Ascending aorta (tissue), 2 donors: Measurements from ENCODE around the gene CAB39L. TPM values are rescaled to one million over a fixed set of nuclear protein-coding genes. Genes with fewer than 3 reads are reported as not detected.

Experiments used
- DNase-seq, 2 donors: peaks; one replicate each; pipeline ENCODE4 v3.0.0-alpha.2; 2019; ENCODE audit warnings: low spot score in 2 of 2
- H3K27ac ChIP-seq, 2 donors: fragments of 200-600 bp; sonication (generic); one replicate each; pipeline ENCODE4 v1.5.1; 2016 to 2017; ENCODE audit warnings: mild to moderate bottlenecking in 1 of 2
- H3K27me3 ChIP-seq: fragments of 200-600 bp; sonication (generic); one replicate; pipeline ENCODE4 v1.5.1; 2017
- H3K36me3 ChIP-seq, 2 donors: fragments of 200-600 bp; sonication (generic); one replicate each; pipeline ENCODE4 v1.5.1; 2016
- H3K4me1 ChIP-seq, 2 donors: fragments of 200-600 bp; sonication (generic); one replicate each; pipeline ENCODE4 v1.5.1; 2016 to 2017; ENCODE audit warnings: mild to moderate bottlenecking in 1 of 2
- H3K4me3 ChIP-seq, 2 donors: fragments of 200-600 bp; sonication (generic); one replicate each; pipeline ENCODE4 v1.5.1; 2016 to 2017; ENCODE audit warnings: mild to moderate bottlenecking in 1 of 2
- H3K9me3 ChIP-seq, 2 donors: fragments of 200-600 bp; sonication (generic); one replicate each; pipeline ENCODE4 v1.5.1; 2016
- intact Hi-C: fragments of 100-400 bp; cut with DNase I; formaldehyde crosslinking; loops from one replicate; pipeline ENCODE4 v1.15.1; 2023
- total RNA-seq: library from RNA; depleted of rRNA; stranded (reverse); fragments of >200 nt; gene quantifications from one replicate; pipeline ENCODE4 v1.1.0, GENCODE V29; 2016
- TF ChIP-seq, protein P1 (sequence below), 3 experiments: fragments of 200-600 bp in 2 of 3; fragments of 450-650 bp in 1 of 3; sonication (generic) in 2 of 3; IDR thresholded peaks; one replicate each; pipeline ENCODE4 v1.5.1; 2016 to 2019; ENCODE audit warnings: antibody characterized with exemption in 3 of 3, mild to moderate bottlenecking in 1 of 3, moderate library complexity in 1 of 3

The CAB39L gene
- total RNA-seq, 1 donor from 2014 or later, result 30.1 TPM

DNA sequence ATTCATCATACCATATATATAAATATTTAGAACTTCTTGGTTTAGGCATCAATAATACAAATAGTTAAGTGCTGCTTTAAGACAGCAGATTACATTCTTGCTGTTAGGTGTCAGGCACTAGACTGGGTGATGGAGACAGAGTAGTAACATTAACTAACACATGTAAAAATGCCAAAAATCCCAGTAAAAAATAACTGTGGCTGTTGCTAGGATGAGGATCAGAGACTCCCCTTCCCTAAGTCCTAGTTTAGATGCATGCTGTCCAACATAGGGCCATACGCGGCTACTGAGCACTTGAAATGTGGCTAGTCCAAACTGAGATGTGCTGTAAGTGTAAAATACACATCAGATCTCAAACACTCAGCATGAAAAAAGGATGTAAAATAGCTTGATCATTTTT lies 101.4 kb downstream of the CAB39L start:
- H3K9me3 ChIP-seq, result no peaks in the 10 kb centered on the region
- intact Hi-C loops, result no loop called here
- TF ChIP-seq, protein P1, sequence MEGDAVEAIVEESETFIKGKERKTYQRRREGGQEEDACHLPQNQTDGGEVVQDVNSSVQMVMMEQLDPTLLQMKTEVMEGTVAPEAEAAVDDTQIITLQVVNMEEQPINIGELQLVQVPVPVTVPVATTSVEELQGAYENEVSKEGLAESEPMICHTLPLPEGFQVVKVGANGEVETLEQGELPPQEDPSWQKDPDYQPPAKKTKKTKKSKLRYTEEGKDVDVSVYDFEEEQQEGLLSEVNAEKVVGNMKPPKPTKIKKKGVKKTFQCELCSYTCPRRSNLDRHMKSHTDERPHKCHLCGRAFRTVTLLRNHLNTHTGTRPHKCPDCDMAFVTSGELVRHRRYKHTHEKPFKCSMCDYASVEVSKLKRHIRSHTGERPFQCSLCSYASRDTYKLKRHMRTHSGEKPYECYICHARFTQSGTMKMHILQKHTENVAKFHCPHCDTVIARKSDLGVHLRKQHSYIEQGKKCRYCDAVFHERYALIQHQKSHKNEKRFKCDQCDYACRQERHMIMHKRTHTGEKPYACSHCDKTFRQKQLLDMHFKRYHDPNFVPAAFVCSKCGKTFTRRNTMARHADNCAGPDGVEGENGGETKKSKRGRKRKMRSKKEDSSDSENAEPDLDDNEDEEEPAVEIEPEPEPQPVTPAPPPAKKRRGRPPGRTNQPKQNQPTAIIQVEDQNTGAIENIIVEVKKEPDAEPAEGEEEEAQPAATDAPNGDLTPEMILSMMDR (IDR thresholded peaks at IDR 0.05), result no peak
- no peaks in the 10 kb centered on the region for H3K4me1 ChIP-seq
- H3K27me3 ChIP-seq, result no peaks in the 10 kb centered on the region
- no peak overlapping the region for H3K27ac ChIP-seq
- no peak overlapping the region for H3K4me3 ChIP-seq
- peaks cover 2 to 22% of the 10 kb centered on the region in 2 donors for H3K36me3 ChIP-seq
- no peak for DNase-seq

DNA sequence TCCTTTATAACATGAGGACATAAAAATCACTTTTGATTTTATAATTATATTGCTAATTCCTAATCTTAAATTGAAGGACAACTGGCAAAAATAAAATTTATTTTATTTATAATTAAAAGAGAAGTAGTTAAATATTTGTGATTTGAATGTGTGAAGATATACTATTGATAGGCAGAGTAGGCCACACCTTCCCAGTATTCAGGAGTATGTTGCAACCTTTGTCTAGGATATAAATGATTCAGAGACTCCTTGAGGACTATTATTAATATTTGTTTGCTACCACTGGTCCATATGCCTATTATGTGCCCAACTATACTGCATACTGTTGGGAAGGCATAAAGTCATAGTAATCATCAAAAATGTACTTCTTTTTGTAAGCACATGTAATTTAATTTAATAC lies 101.9 kb downstream of the CAB39L start:
- intact Hi-C loops, result no loop called here

DNA sequence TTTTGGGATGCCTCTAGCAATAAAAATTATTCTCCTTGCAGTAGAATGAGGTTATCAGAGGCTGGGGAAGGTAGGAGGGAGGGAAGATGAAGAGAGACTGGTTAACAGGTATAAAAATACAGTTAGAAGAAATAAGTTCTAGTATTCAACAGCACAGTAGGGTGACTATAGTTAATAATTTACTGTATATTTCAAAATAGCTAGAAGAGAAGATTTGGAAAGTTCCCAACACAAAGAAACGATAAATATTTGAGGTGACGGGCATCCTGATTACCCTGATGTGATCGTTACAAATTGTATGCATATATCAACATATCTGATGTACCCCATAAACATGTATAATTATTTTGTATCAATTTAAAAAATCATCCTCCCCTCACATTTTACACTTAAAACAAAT lies 102.3 kb downstream of the CAB39L start:
- H3K27me3 ChIP-seq, result no peaks in the 10 kb centered on the region
- TF ChIP-seq, protein P1 (IDR thresholded peaks at IDR 0.05), result no peak
- intact Hi-C loops, result no loop called here

More for the DNA sequence above, 101.9 kb downstream of the CAB39L start:
- no peaks in the 10 kb centered on the region for H3K4me1 ChIP-seq
- H3K36me3 ChIP-seq, result peaks cover 2 to 24% of the 10 kb centered on the region in 2 donors
- H3K4me3 ChIP-seq, result no peak overlapping the region
- DNase-seq, result no peak
- H3K9me3 ChIP-seq, result no peaks in the 10 kb centered on the region
- TF ChIP-seq, protein P1 (IDR thresholded peaks at IDR 0.05), result no peak
- no peak overlapping the region for H3K27ac ChIP-seq
- H3K27me3 ChIP-seq, result no peaks in the 10 kb centered on the region

DNA sequence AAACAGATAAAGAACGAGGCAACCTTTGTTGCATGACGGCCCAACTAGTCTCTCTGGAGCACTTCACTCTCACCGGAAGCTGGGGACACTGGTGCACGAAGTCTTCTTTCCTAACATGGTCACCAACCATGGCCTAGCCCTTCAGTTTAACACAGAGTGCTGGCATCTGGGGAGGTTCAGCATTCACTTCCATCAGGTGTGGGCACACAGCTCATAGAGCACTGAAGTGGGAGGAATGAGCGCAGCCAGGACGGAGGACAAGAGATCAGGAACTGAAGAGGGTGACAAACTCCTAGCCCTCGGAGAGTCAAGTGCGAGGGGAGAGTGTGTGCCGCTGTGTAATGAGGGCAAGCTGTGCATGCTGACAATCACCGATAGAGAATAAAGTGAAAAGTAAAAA lies 103.7 kb downstream of the CAB39L start:
- TF ChIP-seq, protein P1 (IDR thresholded peaks at IDR 0.05), result no peak
- H3K36me3 ChIP-seq, result peaks cover 2 to 24% of the 10 kb centered on the region in 2 donors
- H3K4me1 ChIP-seq, result no peaks in the 10 kb centered on the region
- no peak overlapping the region for H3K4me3 ChIP-seq
- no peak for DNase-seq
- H3K27me3 ChIP-seq, result no peaks in the 10 kb centered on the region
- intact Hi-C loops, result no loop called here
- no peak overlapping the region for H3K27ac ChIP-seq
- no peaks in the 10 kb centered on the region for H3K9me3 ChIP-seq

More for the DNA sequence above, 102.3 kb downstream of the CAB39L start:
- H3K9me3 ChIP-seq, result no peaks in the 10 kb centered on the region
- no peaks in the 10 kb centered on the region for H3K4me1 ChIP-seq
- no peak overlapping the region for H3K27ac ChIP-seq
- H3K4me3 ChIP-seq, result no peak overlapping the region
- H3K36me3 ChIP-seq, result peaks cover 2 to 24% of the 10 kb centered on the region in 2 donors
- DNase-seq, result no peak

DNA sequence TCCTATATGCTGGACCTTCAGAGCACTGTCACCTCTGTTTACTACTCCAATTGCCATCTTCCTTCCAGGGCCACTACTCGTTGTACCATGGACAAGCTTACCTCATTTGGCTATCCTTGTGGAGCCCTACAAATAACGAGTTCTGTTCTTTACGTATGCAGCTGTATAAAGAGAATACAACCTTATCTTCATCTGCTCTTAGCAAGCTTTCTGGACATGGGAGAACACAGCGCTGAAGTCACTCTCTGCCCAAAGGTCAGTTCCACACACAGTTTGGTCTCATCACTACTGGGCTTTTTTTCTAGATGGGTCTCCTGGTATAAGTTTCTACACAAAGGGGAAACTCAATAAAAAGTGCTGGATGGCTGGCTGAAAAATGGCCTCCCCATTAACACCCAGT lies 107.2 kb downstream of the CAB39L start:
- Histone ChIP-seq H3K27me3 (no peaks in the 10 kb centered on the region), H3K4me3 (no peak overlapping the region), H3K36me3 (peaks cover 4 to 11% of the 10 kb centered on the region in 2 donors), H3K27ac (no peak overlapping the region), H3K9me3 (no peaks in the 10 kb centered on the region), H3K4me1 (no peaks in the 10 kb centered on the region)
- intact Hi-C loops, result no loop called here
- TF ChIP-seq, protein P1 (IDR thresholded peaks at IDR 0.05), result no peak
- no peak for DNase-seq

DNA sequence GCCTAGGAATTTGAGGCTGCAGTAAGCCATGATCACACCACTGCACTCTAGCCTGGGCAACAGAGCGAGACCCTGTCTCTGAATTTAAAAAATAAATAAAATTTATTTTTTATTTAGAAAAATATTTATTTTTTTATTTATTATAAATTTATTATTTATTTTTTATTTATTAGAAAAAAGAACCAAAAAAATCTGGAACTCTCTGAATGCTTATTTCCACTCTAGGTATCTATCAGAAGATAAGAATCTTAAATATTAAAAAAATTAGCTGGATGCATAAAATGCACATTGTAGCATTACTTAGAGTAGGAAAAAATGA lies 113.4 kb downstream of the CAB39L start:
- Histone ChIP-seq H3K9me3 (no peaks in the 10 kb centered on the region), H3K27ac (peak overlapping the region; percentile 27 to 44), H3K4me1 (peaks cover 0 to 4% of the 10 kb centered on the region in 2 donors), H3K27me3 (no peaks in the 10 kb centered on the region), H3K4me3 (no peak overlapping the region), H3K36me3 (peaks cover 0 to 3% of the 10 kb centered on the region in 2 donors)
- no peak for DNase-seq
- TF ChIP-seq, protein P1 (IDR thresholded peaks at IDR 0.05), result no peak
- intact Hi-C loops, result no loop called here
